NCI-H446 (cell line): Measurements from ENCODE around the gene WNT11.

Experiments used
- DNase-seq, 2 experiments: peaks; one replicate each; lab custom pipeline; 2025; lab: John Stamatoyannopoulos, UW

The WNT11 gene

GRCh38 chr11:76153571-76153923 lies 52.8 kb downstream of the WNT11 start:
- DNase-seq = no peak

- no peak for DNase-seq
Observed at GRCh38 chr11:76152741-76153570, 53.3 kb downstream of the WNT11 start.

GRCh38 chr11:76152086-76152681 lies 54.1 kb downstream of the WNT11 start:
- DNase-seq = no peak

- no peak for DNase-seq
Observed at GRCh38 chr11:76151556-76152085, 54.7 kb downstream of the WNT11 start.

GRCh38 chr11:76150141-76150540 lies 56.2 kb downstream of the WNT11 start:
- DNase-seq = no peak

- no peak for DNase-seq
Observed at GRCh38 chr11:76149713-76150112, 56.6 kb downstream of the WNT11 start.

GRCh38 chr11:76148941-76149613 lies 57.2 kb downstream of the WNT11 start:
- DNase-seq = no peak

- DNase-seq = no peak
Observed at GRCh38 chr11:76148231-76148630, 58.1 kb downstream of the WNT11 start.

GRCh38 chr11:76147106-76147740 lies 59.1 kb downstream of the WNT11 start:
- DNase-seq = no peak

- DNase-seq = no peak
Observed at GRCh38 chr11:76143274-76143673, 63.0 kb downstream of the WNT11 start.

GRCh38 chr11:76141901-76142588 lies 64.3 kb downstream of the WNT11 start:
- no peak for DNase-seq

- DNase-seq = no peak
Observed at GRCh38 chr11:76140912-76141574, 65.3 kb downstream of the WNT11 start.

- DNase-seq = no peak
Observed at GRCh38 chr11:76139314-76139713, 67.0 kb downstream of the WNT11 start.
